ENCODE results near the gene GNGT1. TPM values are rescaled to one million over a fixed set of nuclear protein-coding genes. Genes with fewer than 3 reads are reported as not detected.
A peak's percentile ranks its signal among the peaks of the same experiment; 100 is the strongest.

GNGT1 gene
- polyA plus RNA-seq, 1 of the 3 experiments (the other 2 are of a cell fraction) = 0.15 TPM

DNA sequence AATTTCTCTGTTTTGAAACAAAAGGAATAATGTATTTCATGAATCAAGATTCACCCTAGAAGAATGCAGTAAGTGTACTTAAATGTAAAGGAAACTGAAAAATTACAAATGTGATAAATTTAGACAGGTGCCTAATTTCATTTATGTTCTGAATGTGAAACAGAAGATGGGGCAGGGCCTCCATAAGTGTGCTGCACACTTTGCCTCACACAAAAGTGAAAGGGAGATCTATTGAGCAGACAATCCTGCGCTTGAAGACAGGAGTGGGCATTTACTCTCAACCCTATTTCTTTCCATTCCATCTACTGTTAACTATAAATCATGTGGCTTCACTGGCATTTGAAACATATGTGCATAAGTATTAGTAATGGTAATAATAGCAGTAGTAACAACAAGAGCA lies 51.4 kb downstream of the GNGT1 start:
- Histone ChIP-seq H3K9me2 (no peaks in the 10 kb centered on the region), H3K4me1 (ENCODE audit: control insufficient read depth in 1 of 2, insufficient read depth in 2 of 2, low read depth in 1 of 2, low read length in 1 of 2) (peaks cover 10 to 23% of the 10 kb centered on the region in 2 experiments; a peak in 3 of 4 replicates), H3K27me3 (ENCODE audit: insufficient read depth) (no peaks in the 10 kb centered on the region), H3F3A (replicated peaks; ENCODE audit: insufficient read depth) (peaks cover 3% of the 10 kb centered on the region), H3K4me3 (ENCODE audit: low read depth in 2 of 2, low read length in 1 of 2) (peak overlapping the region in 1 of 2 experiments; percentile 2; a peak in 2 of 4 replicates), H3K9me3 (no peaks in the 10 kb centered on the region), H3K27ac (ENCODE audit: low read depth in 2 of 2, low read length in 1 of 2) (peak overlapping the region; percentile 27 to 80), H3K36me3 (replicated peaks in 1 of 2; ENCODE audit: control insufficient read depth in 1 of 2, insufficient read depth in 2 of 2, low read length in 1 of 2) (no peaks in the 10 kb centered on the region), H3K4me2 (peak overlapping the region; percentile 52), H4K20me1 (ENCODE audit: insufficient read depth) (no peaks in the 10 kb centered on the region), H3K9ac (no peak overlapping the region; the same call in 1 of the 2 replicates), H3K79me2 (ENCODE audit: insufficient read depth) (no peaks in the 10 kb centered on the region), H2AFZ (ENCODE audit: low read depth) (peak overlapping the region; percentile 20)
- CTCF ChIA-PET = interaction anchor here (1.5 to 2.3 kb wide), 2 partner anchors 29 to 320 kb away, joined by 3 to 6 read pairs; no protein-coding TSS in a partner anchor
- DNase-seq = no peak
- TF ChIP-seq TCF12 (IDR thresholded peaks at IDR 0.05) = 0 out of 2 replicates have a peak, but pooled peaks have one; percentile 10
- TF ChIP-seq PBX3 (IDR thresholded peaks at IDR 0.05) = peak; percentile 44; the same call in 1 of the 2 replicates
- no peak for TF ChIP-seq TAF1 (IDR thresholded peaks at IDR 0.05; ENCODE audit: borderline replicate concordance, low read depth, low read length)
- POLR2A ChIA-PET = no interaction called here
- WGBS (ENCODE audit: low lambda C conversion rate) = 80% methylated on average over 1 of the region's 1 CpG

- Histone ChIP-seq H2AFZ (ENCODE audit: low read depth) (peak overlapping the region; percentile 20), H4K20me1 (ENCODE audit: insufficient read depth) (no peaks in the 10 kb centered on the region), H3K9ac (no peak overlapping the region; the same call in 1 of the 2 replicates), H3K9me3 (no peaks in the 10 kb centered on the region), H3K4me1 (ENCODE audit: control insufficient read depth in 1 of 2, insufficient read depth in 2 of 2, low read depth in 1 of 2, low read length in 1 of 2) (peaks cover 10 to 23% of the 10 kb centered on the region in 2 experiments; a peak in 3 of 4 replicates), H3K4me2 (peak overlapping the region; percentile 52), H3K79me2 (ENCODE audit: insufficient read depth) (no peaks in the 10 kb centered on the region), H3F3A (replicated peaks; ENCODE audit: insufficient read depth) (peaks cover 3% of the 10 kb centered on the region), H3K4me3 (ENCODE audit: low read depth in 2 of 2, low read length in 1 of 2) (peak overlapping the region; percentile 2 to 24), H3K27ac (ENCODE audit: low read depth in 2 of 2, low read length in 1 of 2) (peak overlapping the region; percentile 27 to 80), H3K36me3 (replicated peaks in 1 of 2; ENCODE audit: control insufficient read depth in 1 of 2, insufficient read depth in 2 of 2, low read length in 1 of 2) (no peaks in the 10 kb centered on the region), H3K9me2 (no peaks in the 10 kb centered on the region), H3K27me3 (ENCODE audit: insufficient read depth) (no peaks in the 10 kb centered on the region)
- TF ChIP-seq TEAD4 (IDR thresholded peaks at IDR 0.05; ENCODE audit: borderline replicate concordance, insufficient read depth) (peak; percentile 40; the same call in 1 of the 2 replicates), TAF1 (IDR thresholded peaks at IDR 0.05; ENCODE audit: borderline replicate concordance, low read depth, low read length) (no peak), YY1 (IDR thresholded peaks at IDR 0.05; ENCODE audit: low read depth) (0 out of 2 replicates have a peak, but pooled peaks have one; percentile 27), TCF12 (IDR thresholded peaks at IDR 0.05) (peak; percentile 71), EZH2phosphoT487 (IDR thresholded peaks at IDR 0.05; ENCODE audit: borderline replicate concordance, low read depth) (no peak), JUND (IDR thresholded peaks at IDR 0.05) (peak; percentile 61), RAD21 (IDR thresholded peaks at IDR 0.05; ENCODE audit: low read length) (no peak), GATA2 (CRISPR knock-in tag; IDR thresholded peaks at IDR 0.05) (0 out of 2 replicates have a peak, but pooled peaks have one; percentile 22), NRF1 (IDR thresholded peaks at IDR 0.05; ENCODE audit: low read depth, low read length) (no peak), REST (IDR thresholded peaks at IDR 0.05; ENCODE audit: low read depth, low read length) (no peak), EP300 (IDR thresholded peaks at IDR 0.05; ENCODE audit: borderline replicate concordance in 1 of 2, low read depth in 1 of 2, low read length in 1 of 2) (peak in 1 of 2 experiments; percentile 89; a peak in 2 of 4 replicates), RXRA (IDR thresholded peaks at IDR 0.05; ENCODE audit: borderline replicate concordance, low read depth) (peak; percentile 62; the same call in 1 of the 2 replicates), FOSL2 (IDR thresholded peaks at IDR 0.05; ENCODE audit: borderline replicate concordance, low read depth) (peak; percentile 51; the same call in 1 of the 2 replicates), NFIC (IDR thresholded peaks at IDR 0.05; ENCODE audit: borderline replicate concordance) (peak; percentile 84), PBX3 (IDR thresholded peaks at IDR 0.05) (peak; percentile 39), SIN3A (IDR thresholded peaks at IDR 0.05; ENCODE audit: borderline replicate concordance, low read depth, low read length) (0 out of 2 replicates have a peak, but pooled peaks have one; percentile 9), FOXM1 (IDR thresholded peaks at IDR 0.05; ENCODE audit: low read depth) (0 out of 2 replicates have a peak, but pooled peaks have one; percentile 43)
- TF ChIP-seq, protein P1, sequence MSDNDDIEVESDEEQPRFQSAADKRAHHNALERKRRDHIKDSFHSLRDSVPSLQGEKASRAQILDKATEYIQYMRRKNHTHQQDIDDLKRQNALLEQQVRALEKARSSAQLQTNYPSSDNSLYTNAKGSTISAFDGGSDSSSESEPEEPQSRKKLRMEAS (IDR thresholded peaks at IDR 0.05; ENCODE audit: low read depth) = no peak
- no peak for DNase-seq
- ChIA-PET CTCF (interaction anchor here (0.7 to 2.3 kb wide), 5 partner anchors 9 to 55 kb away, joined by 3 to 6 read pairs (median 3); no protein-coding TSS in a partner anchor), POLR2A (no interaction called here)
- WGBS (ENCODE audit: low lambda C conversion rate) = 7% methylated on average over 3 of the region's 3 CpGs
These were observed 51.8 kb downstream of the GNGT1 start for GRCh38 chr7:93958216-93958615.

All from SK-N-SH (cell line).